HUES48 (cell line): Measurements from ENCODE around the gene GCKR.
"Not testable (repeated sequence)": the region's sequence is repeated elsewhere in the genome, so short reads cannot be mapped to it uniquely, and the experiment has no call there.

Experiments used
- H3K27ac ChIP-seq: one replicate; pipeline ENCODE4 v1.7.0; 2013; ENCODE audit warnings: low read depth, low read length, inconsistent platforms
- H3K27me3 ChIP-seq: 2 replicates; pipeline ENCODE4 v1.6.1; 2013; ENCODE audit warnings: mild to moderate bottlenecking, low read length; ENCODE audit not compliant: control insufficient read depth, insufficient read depth
- H3K36me3 ChIP-seq: 2 replicates; pipeline ENCODE4 v1.6.1; 2013; ENCODE audit warnings: low read length; ENCODE audit not compliant: control insufficient read depth, insufficient read depth
- H3K4me1 ChIP-seq: 2 replicates; pipeline ENCODE4 v1.6.1; 2013; ENCODE audit warnings: mild to moderate bottlenecking, low read length; ENCODE audit not compliant: control insufficient read depth, insufficient read depth
- H3K4me3 ChIP-seq: 2 replicates; pipeline ENCODE4 v1.5.1; 2013; ENCODE audit warnings: mild to moderate bottlenecking, low read depth, low read length
- H3K9ac ChIP-seq: 2 replicates; pipeline ENCODE4 v1.6.1; 2013; ENCODE audit warnings: mild to moderate bottlenecking, low read depth, low read length, moderate library complexity
- H3K9me3 ChIP-seq: 2 replicates; pipeline ENCODE4 v1.6.1; 2013; ENCODE audit warnings: low read length; ENCODE audit not compliant: control insufficient read depth, insufficient read depth

GCKR gene

DNA sequence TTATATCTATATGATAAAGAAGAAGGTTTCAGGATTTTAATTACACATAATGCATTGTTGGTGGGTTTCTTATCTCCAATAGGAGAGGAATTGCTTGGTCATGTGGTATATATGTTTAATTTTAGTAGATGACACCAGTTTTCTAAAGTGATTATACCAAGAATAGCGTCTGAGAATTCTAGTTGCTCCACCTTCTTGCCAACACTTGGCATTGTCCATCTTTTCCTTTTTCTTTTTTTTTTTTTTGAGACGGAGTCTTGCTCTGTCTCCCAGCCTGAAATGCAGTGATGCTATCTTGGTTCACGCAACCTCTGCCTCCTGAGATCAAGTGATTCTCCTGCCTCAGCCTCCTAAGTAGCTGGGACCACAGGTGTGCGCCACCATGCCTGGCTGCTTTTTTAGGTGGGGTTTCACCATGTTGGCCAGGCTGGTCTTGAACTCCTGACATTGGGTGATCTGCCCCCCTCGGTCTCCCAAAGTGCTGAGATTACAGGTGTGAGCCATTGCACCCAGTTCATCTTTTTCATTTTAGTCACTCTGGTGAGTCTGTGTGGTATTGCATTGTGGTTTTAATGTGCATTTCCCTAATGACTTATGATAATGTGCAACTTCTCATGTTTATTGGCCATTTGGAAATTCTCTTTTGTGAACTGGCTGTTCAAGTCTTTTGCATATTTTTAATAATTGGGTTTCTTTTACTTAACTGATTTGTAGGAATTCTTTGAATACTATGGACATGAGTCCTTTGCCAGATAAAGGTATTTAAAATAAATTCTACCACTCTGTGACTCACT, 48.9 kb downstream of the GCKR start:
- Histone ChIP-seq H3K9me3 (peaks cover 5% of the 10 kb centered on the region; the same call in 1 of the 2 replicates), H3K4me1 (no peaks in the 10 kb centered on the region), H3K36me3 (no peaks in the 10 kb centered on the region), H3K9ac (no peak overlapping the region), H3K4me3 (no peak overlapping the region), H3K27ac (no peak overlapping the region), H3K27me3 (no peaks in the 10 kb centered on the region)

DNA sequence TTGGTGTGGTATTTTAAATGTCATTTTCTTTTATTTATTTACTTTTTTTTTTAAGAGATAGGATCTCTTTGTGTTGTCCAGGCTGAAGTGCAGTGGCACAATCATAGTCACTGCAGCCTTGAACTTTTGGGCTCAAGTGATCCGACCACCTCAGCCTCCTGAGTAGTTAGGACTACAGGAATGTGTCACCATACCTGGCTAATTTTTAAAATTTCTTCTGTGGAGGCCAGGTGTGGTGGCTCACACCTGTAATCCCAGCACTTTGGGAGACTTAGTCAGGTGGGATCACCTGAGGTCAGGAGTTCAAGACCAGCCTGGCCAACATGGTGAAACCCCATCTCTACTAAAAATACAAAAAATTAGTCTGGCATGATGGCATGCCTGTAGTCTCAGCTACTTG, 52.7 kb downstream of the GCKR start:
- Histone ChIP-seq H3K9ac (no peak overlapping the region), H3K36me3 (no peaks in the 10 kb centered on the region)

DNA sequence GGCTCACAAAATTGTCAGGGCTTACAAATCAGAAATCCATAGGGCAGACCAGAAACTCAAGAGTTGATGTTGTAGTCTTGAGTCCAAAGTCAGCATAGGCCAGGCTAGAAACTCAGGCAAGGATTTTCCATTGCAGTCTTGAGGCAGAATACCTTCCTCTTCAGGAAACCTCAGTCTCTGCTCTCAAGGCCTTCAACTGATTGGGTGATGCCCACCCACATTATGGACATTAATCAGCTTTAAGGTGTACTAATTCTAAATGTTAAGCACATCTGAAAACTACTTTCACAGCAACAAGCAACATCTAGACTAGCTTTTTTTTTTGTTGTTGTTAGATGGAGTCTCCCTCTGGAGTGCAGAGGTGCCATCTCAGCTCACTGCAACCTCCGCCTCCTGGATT, 54.9 kb downstream of the GCKR start:
- H3K9me3 ChIP-seq = no peaks in the 10 kb centered on the region

More for the DNA sequence above, 52.7 kb downstream of the GCKR start:
- H3K9me3 ChIP-seq = peaks cover 2% of the 10 kb centered on the region; the same call in 1 of the 2 replicates
- no peak overlapping the region for H3K4me3 ChIP-seq
- H3K27ac ChIP-seq = no peak overlapping the region
- no peaks in the 10 kb centered on the region for H3K4me1 ChIP-seq
- H3K27me3 ChIP-seq = no peaks in the 10 kb centered on the region; the same call in 1 of the 2 replicates

DNA sequence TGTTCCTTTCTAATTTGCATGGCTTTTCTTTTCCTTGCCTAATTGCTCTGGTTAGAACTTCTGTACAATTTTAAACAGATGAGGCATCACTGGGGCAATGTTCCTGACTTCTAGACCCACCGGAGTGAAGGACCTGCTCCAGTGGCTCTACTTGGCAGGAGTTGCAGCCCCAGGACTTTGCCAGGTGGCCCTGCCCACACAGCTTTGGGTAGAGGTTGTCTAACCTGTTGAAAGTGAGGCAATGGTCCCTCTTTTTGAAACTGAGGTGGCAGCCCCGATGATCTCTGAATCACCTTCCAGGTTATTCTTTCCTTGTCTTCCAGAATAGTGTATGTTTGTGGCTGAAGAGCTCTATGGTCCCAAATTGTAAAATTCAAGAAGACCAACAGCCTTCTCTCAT, 56.3 kb downstream of the GCKR start:
- Histone ChIP-seq H3K27me3 (no peaks in the 10 kb centered on the region; the same call in 1 of the 2 replicates), H3K36me3 (no peaks in the 10 kb centered on the region), H3K9me3 (no peaks in the 10 kb centered on the region), H3K27ac (no peak overlapping the region), H3K4me1 (no peaks in the 10 kb centered on the region), H3K4me3 (no peak overlapping the region), H3K9ac (no peak overlapping the region)

More for the DNA sequence above, 54.9 kb downstream of the GCKR start:
- Histone ChIP-seq H3K4me3 (no peak overlapping the region), H3K27me3 (no peaks in the 10 kb centered on the region; the same call in 1 of the 2 replicates), H3K36me3 (no peaks in the 10 kb centered on the region), H3K9ac (no peak overlapping the region), H3K4me1 (no peaks in the 10 kb centered on the region), H3K27ac (no peak overlapping the region)

DNA sequence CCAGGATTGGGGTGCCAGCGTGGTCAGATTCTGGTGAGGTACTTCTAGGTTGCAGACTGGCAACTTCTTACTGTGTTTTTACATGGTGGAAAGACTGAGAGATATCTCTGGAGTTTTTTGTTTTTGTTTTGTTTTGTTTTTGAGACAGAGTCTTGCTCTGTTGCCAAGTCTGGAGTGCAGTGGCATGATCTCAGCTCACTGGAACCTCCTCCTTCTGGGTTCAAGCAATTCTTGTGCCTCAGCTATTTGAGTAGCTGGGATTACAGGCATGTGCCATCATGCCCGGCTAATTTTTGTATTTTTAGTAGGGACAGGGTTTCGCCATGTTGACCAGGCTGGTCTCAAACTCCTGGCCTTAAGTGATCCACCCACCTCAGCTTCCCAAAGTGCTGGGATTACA, 57.8 kb downstream of the GCKR start:
- H3K27ac ChIP-seq, H3K9me3 ChIP-seq, H3K9ac ChIP-seq, H3K4me1 ChIP-seq, H3K4me3 ChIP-seq, H3K36me3 ChIP-seq, H3K27me3 ChIP-seq: not testable (repeated sequence)

DNA sequence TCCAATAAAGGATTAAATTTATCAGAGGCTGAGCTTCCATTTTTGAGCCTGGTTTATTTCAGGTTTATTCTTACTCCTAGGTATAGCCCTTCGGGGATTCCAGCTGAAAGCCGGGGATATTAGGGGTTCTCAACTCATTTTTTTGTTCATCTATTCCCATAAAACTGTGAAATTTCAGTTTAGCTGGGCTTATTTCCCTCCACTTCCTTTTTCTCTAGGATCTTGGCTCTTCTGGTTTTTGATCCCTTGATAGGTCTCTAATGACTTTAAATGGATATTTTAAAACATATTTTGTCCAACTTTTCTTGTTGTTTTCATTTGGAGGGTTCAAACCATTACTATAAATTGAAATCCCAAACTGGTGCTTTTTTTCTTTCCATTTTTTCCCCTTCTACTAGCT, 62.6 kb downstream of the GCKR start:
- no peaks in the 10 kb centered on the region for H3K36me3 ChIP-seq
- no peaks in the 10 kb centered on the region for H3K27me3 ChIP-seq
- H3K9me3 ChIP-seq = no peaks in the 10 kb centered on the region
- H3K4me1 ChIP-seq = no peaks in the 10 kb centered on the region
- H3K4me3 ChIP-seq = no peak overlapping the region
- no peak overlapping the region for H3K9ac ChIP-seq
- H3K27ac ChIP-seq = no peak overlapping the region

DNA sequence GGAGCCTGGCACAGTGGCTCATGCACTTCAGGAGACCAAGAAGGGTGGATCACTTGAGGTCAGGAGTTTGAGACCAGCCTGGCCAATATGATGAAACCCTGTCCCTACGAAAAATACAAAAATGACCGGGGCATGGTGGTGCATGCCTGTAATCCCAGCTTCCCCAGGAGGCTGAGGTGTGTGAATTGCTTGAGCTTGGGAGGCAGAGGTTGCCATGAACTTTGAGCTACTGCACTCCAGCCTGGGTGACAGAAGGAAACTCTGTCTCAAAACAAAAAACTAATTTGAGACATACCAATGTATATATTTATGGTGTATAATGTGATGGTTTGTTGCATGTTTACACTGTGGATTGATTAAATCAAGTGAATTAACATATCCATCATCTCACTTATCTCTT, 64.4 kb downstream of the GCKR start:
- H3K9ac ChIP-seq = no peak overlapping the region
- H3K27me3 ChIP-seq = no peaks in the 10 kb centered on the region

DNA sequence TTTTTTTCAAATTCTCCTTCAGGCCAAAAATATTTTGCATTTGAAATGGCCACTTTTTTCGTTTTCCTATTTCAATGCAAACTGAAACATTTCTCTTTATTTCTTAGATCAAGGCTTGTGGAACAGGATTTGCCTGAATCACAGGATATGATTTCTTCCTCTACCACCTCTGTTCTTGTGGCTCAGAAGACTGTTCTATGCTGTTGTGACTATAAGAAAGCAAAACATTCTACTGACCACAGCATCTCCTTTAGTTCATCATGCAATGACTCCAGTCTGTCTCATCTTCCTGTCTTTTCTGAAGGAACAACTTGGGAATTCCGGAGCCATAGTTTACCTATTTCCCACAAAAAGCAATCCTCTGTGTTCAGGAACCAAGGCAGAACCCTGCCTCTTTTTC, 70.0 kb downstream of the GCKR start:
- Histone ChIP-seq H3K4me3 (no peak overlapping the region), H3K4me1 (no peaks in the 10 kb centered on the region), H3K9me3 (no peaks in the 10 kb centered on the region), H3K36me3 (no peaks in the 10 kb centered on the region), H3K27me3 (no peaks in the 10 kb centered on the region; the same call in none of the 2 replicates), H3K9ac (no peak overlapping the region), H3K27ac (no peak overlapping the region)

More for the DNA sequence above, 64.4 kb downstream of the GCKR start:
- no peak overlapping the region for H3K27ac ChIP-seq
- H3K4me3 ChIP-seq = no peak overlapping the region
- no peaks in the 10 kb centered on the region for H3K9me3 ChIP-seq
- H3K4me1 ChIP-seq = no peaks in the 10 kb centered on the region
- no peaks in the 10 kb centered on the region for H3K36me3 ChIP-seq

DNA sequence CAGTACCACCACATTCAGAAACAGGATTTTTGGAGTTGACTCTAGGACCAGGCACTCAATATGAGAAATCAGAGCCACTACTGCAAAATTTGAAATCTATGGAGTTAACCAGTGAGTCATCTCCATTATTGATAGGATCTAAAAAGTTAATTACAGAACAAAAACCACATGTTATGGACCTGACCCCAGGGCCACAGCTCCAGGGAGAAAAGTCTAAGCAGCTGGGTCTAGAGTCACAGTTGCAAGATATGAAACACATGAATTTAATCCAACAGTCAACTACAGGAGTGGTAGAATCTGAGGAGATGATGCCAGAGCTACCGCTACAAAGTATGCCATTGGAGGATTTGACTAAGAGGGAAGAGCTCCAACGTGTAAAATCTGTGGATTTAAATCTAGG, 72.8 kb downstream of the GCKR start:
- Histone ChIP-seq H3K4me3 (no peak overlapping the region), H3K4me1 (no peaks in the 10 kb centered on the region), H3K9me3 (no peaks in the 10 kb centered on the region; the same call in 1 of the 2 replicates), H3K36me3 (no peaks in the 10 kb centered on the region), H3K27me3 (no peaks in the 10 kb centered on the region; the same call in none of the 2 replicates), H3K9ac (no peak overlapping the region), H3K27ac (no peak overlapping the region)

DNA sequence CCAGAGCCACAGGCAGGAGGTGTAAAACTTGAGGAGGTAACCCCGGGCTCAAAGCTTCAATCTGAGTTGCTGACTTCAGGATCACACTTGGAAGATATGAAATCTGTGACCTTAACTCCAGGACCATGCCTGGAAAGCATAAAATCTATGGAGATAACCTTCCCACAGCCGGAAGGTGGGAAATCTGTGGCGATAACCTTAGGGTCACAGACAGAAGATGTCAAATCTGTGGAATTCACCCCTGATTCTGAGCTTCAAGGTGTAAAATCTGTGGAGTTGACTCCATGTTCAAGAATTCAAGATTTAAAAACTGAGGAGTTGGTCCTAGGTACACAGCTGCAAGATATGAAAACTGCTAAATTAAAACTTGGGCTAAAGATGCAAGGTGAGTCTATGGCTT, 74.6 kb downstream of the GCKR start:
- Histone ChIP-seq H3K36me3 (no peaks in the 10 kb centered on the region), H3K4me3 (no peak overlapping the region), H3K9ac (no peak overlapping the region), H3K27ac (no peak overlapping the region), H3K9me3 (no peaks in the 10 kb centered on the region; the same call in 1 of the 2 replicates), H3K4me1 (no peaks in the 10 kb centered on the region), H3K27me3 (no peaks in the 10 kb centered on the region; the same call in none of the 2 replicates)

DNA sequence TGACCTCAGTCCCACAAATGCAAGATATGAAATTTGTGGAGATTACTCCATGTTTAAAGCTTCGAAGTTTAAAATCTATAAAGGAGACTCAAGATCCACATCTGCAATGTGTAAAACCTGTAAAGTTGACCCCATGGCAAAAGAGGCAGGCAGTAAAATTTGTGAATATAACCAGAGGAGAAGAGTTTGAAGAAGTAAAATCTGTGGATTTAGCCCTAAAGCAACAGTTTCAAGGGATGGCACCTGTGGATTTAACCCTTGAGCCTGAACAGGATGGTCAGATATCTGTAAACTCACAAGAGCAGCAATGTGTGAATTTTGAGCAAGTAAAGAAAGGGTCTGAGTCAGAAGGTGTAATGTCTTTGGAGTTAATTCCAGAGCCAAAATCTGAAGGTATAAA, 75.0 kb downstream of the GCKR start:
- no peak overlapping the region for H3K4me3 ChIP-seq
- H3K9ac ChIP-seq = no peak overlapping the region
- no peaks in the 10 kb centered on the region; the same call in none of the 2 replicates for H3K27me3 ChIP-seq
- no peak overlapping the region for H3K27ac ChIP-seq
- H3K36me3 ChIP-seq = no peaks in the 10 kb centered on the region
- no peaks in the 10 kb centered on the region for H3K4me1 ChIP-seq
- peaks cover 1% of the 10 kb centered on the region; the same call in 1 of the 2 replicates for H3K9me3 ChIP-seq
